Heart right ventricle (tissue), 16 donors: ENCODE data around the gene PHYHD1. TPM values are rescaled to one million over a fixed set of nuclear protein-coding genes. Genes with fewer than 3 reads are reported as not detected.

ENCODE experiments used
- ATAC-seq, 8 donors: fragments of 200-7000 bp; cut with Tn5 transposase; one replicate each; pipeline ENCODE4 v1.9.1; 2020; ENCODE audit warnings: mild to moderate bottlenecking in 8 of 8, moderate library complexity in 8 of 8, moderate number of reproducible peaks in 1 of 8
- DNase-seq, 2 donors: peaks; one replicate each; pipeline ENCODE4 v3.0.0-alpha.2; 2020
- H3K27ac ChIP-seq, 10 donors: fragments of 200-600 bp; sonication (generic) in 2 of 10; one replicate each; pipeline versions ENCODE4 v1.5.0 to v1.8.0; 2020 to 2022; ENCODE audit warnings: mild to moderate bottlenecking in 3 of 10
- H3K27me3 ChIP-seq, 7 donors: fragments of 200-600 bp; one replicate each; pipeline ENCODE4 v1.8.0; 2021 to 2022; ENCODE audit warnings: mild to moderate bottlenecking in 2 of 7
- H3K36me3 ChIP-seq, 9 donors: fragments of 200-600 bp; sonication (generic) in 1 of 9; one replicate each; pipeline versions ENCODE4 v1.5.0 to v1.8.0; 2020 to 2022; ENCODE audit warnings: mild to moderate bottlenecking in 2 of 9
- H3K4me1 ChIP-seq, 9 donors: fragments of 200-600 bp; sonication (generic) in 1 of 9; one replicate each; pipeline versions ENCODE4 v1.5.0 to v1.8.0; 2020 to 2022; ENCODE audit warnings: mild to moderate bottlenecking in 4 of 9
- H3K4me3 ChIP-seq, 10 donors: fragments of 200-600 bp; sonication (generic) in 2 of 10; one replicate each; pipeline versions ENCODE4 v1.5.0 to v1.8.0; 2020 to 2022; ENCODE audit warnings: mild to moderate bottlenecking in 7 of 10, moderate library complexity in 2 of 10
- H3K9me3 ChIP-seq, 11 donors: fragments of 200-600 bp in 10 of 11; sonication (generic) in 2 of 11; one replicate each; pipeline versions ENCODE4 v1.5.0 to v1.8.0; 2013 to 2022; ENCODE audit warnings: mild to moderate bottlenecking in 2 of 11, control low read depth in 1 of 11, moderate library complexity in 1 of 11
- WGBS, 2 donors: extraction: QIAGEN DNeasy Blood & Tissue Kit; methylation state at CpG; one replicate each; pipeline ENCODE4 v1.1.7; 2013; ENCODE audit warnings: inconsistent platforms in 1 of 2; 5-methylcytosine and 5-hydroxymethylcytosine counted together
- intact Hi-C, 10 donors: fragments of 100-400 bp; cut with DNase I; formaldehyde crosslinking; loops; one replicate each; pipeline versions ENCODE4 v1.11.1 to v1.14.2; 2022
- polyA plus RNA-seq, 2 donors: library from polyadenylated mRNA; stranded (reverse); fragments of 200-250 nt; gene quantifications; one replicate each; pipeline ENCODE4 v1.2.3, GENCODE V29; 2013
- total RNA-seq, 10 donors: library from RNA; stranded (reverse); fragmentation: NEBNext Ultra II Directional in 3 of 10; extraction: Animal tissue kit (Norgen Biotek cat#: 25700) in 3 of 10; gene quantifications; one replicate each; pipeline versions ENCODE4 v1.2.1 to v1.2.4, GENCODE V29; 2021 to 2023
- TF ChIP-seq, protein P1 (sequence below), 9 donors: fragments of 200-600 bp; sonication (generic) in 2 of 9; IDR thresholded peaks; one replicate each; pipeline versions ENCODE4 v1.5.0 to v1.8.0; 2021 to 2022; ENCODE audit warnings: antibody characterized with exemption in 9 of 9, mild to moderate bottlenecking in 5 of 9, moderate library complexity in 1 of 9
- donor health status: Arrhythmogenic right ventricular cardiomyopathy.
- donor health status: ischemic (EF 13 %, LVEDD 7.1; RV severe dilation, severe dysfunction).
- donor health status: healthy with polysubstance abuse.
- donor health status: DM: no; HTN: yes; CAD: no.
- donor health status: DM: no; HTN: no; CAD: no.
- donor health status: ischemic (EF 25% LVEDD 6.9; RV normal size, moderate dysfunction).
- donor health status: ischemic (EF 25% LVEDD 5.7; RV mildly dilated, moderate dysfunction).
- donor health status: healthy.
- donor health status: DM: yes; HTN: yes; CAD: no.
- donor health status: Ischemic cardiomyopathy.
- donor health status: ischemic (EF 35%, LVEDD 5.7; RV mildly dilated, moderate dysfunction).
- donor health status: nonischemic (EF 11% LVEDD 7.7; RV severe dilation, severe dysfunction).
- donor health status: DM: yes; HTN: yes; CAD: no.
- donor health status: PGD.
- donor health status: ischemic (EF 29% LVEDD 5.4; RV normal size, mild dysfunction).
- donor health status: nonischemic (EF 23%, LVEDD 6.1; RV moderate dilation, normal function).

PHYHD1 gene
- total and polyA plus RNA-seq, 12 donors, result 14.7 to 49.2 (median 24.2) TPM

GRCh38 chr9:128905964-128906363 is 14.8 kb upstream of the PHYHD1 start:
- no peak overlapping the region for H3K27ac ChIP-seq
- peaks cover 5 to 68% (median 31%) of the 10 kb centered on the region in 9 donors for H3K36me3 ChIP-seq
- peaks cover 21 to 62% (median 47%) of the 10 kb centered on the region in 9 donors for H3K4me1 ChIP-seq

GRCh38 chr9:128906741-128907140 is 14.0 kb upstream of the PHYHD1 start:
- ATAC-seq, result no peak
- intact Hi-C loops, result no loop called here
- peaks cover 26 to 62% (median 47%) of the 10 kb centered on the region in 9 donors for H3K4me1 ChIP-seq
- no peak for DNase-seq
- H3K4me3 ChIP-seq, result no peak overlapping the region
- H3K36me3 ChIP-seq, result peaks cover 5 to 65% (median 31%) of the 10 kb centered on the region in 9 donors
- TF ChIP-seq, protein P1, sequence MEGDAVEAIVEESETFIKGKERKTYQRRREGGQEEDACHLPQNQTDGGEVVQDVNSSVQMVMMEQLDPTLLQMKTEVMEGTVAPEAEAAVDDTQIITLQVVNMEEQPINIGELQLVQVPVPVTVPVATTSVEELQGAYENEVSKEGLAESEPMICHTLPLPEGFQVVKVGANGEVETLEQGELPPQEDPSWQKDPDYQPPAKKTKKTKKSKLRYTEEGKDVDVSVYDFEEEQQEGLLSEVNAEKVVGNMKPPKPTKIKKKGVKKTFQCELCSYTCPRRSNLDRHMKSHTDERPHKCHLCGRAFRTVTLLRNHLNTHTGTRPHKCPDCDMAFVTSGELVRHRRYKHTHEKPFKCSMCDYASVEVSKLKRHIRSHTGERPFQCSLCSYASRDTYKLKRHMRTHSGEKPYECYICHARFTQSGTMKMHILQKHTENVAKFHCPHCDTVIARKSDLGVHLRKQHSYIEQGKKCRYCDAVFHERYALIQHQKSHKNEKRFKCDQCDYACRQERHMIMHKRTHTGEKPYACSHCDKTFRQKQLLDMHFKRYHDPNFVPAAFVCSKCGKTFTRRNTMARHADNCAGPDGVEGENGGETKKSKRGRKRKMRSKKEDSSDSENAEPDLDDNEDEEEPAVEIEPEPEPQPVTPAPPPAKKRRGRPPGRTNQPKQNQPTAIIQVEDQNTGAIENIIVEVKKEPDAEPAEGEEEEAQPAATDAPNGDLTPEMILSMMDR (IDR thresholded peaks at IDR 0.05), result no peak
- H3K27ac ChIP-seq, result peak overlapping the region in 4 of 10 donors; percentile 7 to 49 (median 36)
- 30 to 36% methylated on average over 2 of the region's 2 CpGs for whole genome bisulfite sequencing, 2 donors
- no peaks in the 10 kb centered on the region for H3K9me3 ChIP-seq
- H3K27me3 ChIP-seq, result no peaks in the 10 kb centered on the region

More at GRCh38 chr9:128905964-128906363, 14.8 kb upstream of the PHYHD1 start:
- ATAC-seq (no peak), DNase-seq (no peak)
- Histone ChIP-seq H3K4me3 (no peak overlapping the region), H3K27me3 (no peaks in the 10 kb centered on the region), H3K9me3 (no peaks in the 10 kb centered on the region)
- WGBS, 2 donors, result 94 to 96% methylated on average over 7 of the region's 7 CpGs
- intact Hi-C loops, result no loop called here
- TF ChIP-seq, protein P1 (IDR thresholded peaks at IDR 0.05), result no peak

GRCh38 chr9:128908372-128908771 is 12.4 kb upstream of the PHYHD1 start:
- H3K27me3 ChIP-seq, result no peaks in the 10 kb centered on the region
- H3K9me3 ChIP-seq, result no peaks in the 10 kb centered on the region
- intact Hi-C loops, result no loop called here
- H3K27ac ChIP-seq, result no peak overlapping the region
- peaks cover 5 to 55% (median 31%) of the 10 kb centered on the region in 9 donors for H3K36me3 ChIP-seq
- peaks cover 34 to 63% (median 48%) of the 10 kb centered on the region in 9 donors for H3K4me1 ChIP-seq
- WGBS, 2 donors, result 98% methylated on average over 24 of the region's 24 CpGs
- DNase-seq, result no peak
- no peak for ATAC-seq
- TF ChIP-seq, protein P1 (IDR thresholded peaks at IDR 0.05), result no peak
- H3K4me3 ChIP-seq, result no peak overlapping the region

- Histone ChIP-seq H3K4me1 (peaks cover 43 to 73% (median 62%) of the 10 kb centered on the region in 9 donors), H3K27ac (peak overlapping the region in 9 of 10 donors; percentile 19 to 93 (median 81)), H3K4me3 (no peak overlapping the region), H3K27me3 (no peaks in the 10 kb centered on the region), H3K36me3 (peaks cover 5 to 62% (median 31%) of the 10 kb centered on the region in 9 donors), H3K9me3 (no peaks in the 10 kb centered on the region)
- intact Hi-C loops, result no loop called here
- 86 to 90% methylated on average over 4 of the region's 4 CpGs for WGBS, 2 donors
- DNase-seq, result no peak
- TF ChIP-seq, protein P1 (IDR thresholded peaks at IDR 0.05), result no peak
- no peak for ATAC-seq
Measured at GRCh38 chr9:128909859-128910258, 10.9 kb upstream of the PHYHD1 start.
